H1 (cell line): ENCODE data around the gene NANOS3. TPM values are rescaled to one million over a fixed set of nuclear protein-coding genes. Genes with fewer than 3 reads are reported as not detected.

ENCODE experiments used
- CTCF ChIA-PET: fragments of 300-600 bp; sonication (Branson Sonifier 250); formaldehyde crosslinking; loops from one replicate; lab custom pipeline; 2021; ENCODE audit not compliant: partially characterized antibody; lab: Charles Lee
- POLR2A ChIA-PET: fragments of 300-600 bp; sonication (Branson Sonifier 250); formaldehyde crosslinking; loops from one replicate; lab custom pipeline; 2021; ENCODE audit warnings: inconsistent platforms; ENCODE audit not compliant: partially characterized antibody; lab: Charles Lee
- DNase-seq, 2 experiments: peaks; one replicate each; pipeline versions ENCODE4 v3.0.0 to v3.0.0-alpha.2; 2010 to 2022; ENCODE audit warnings: low spot score in 2 of 2, low read depth in 1 of 2, mixed read lengths in 1 of 2
- FAIRE-seq: peaks from 2 replicates; lab custom pipeline; 2011; peaks lifted over from hg19 to GRCh38; lab: Jason Lieb, UNC
- H2AFZ ChIP-seq: 2 replicates; pipeline ENCODE4 v1.8.1; 2012; ENCODE audit warnings: low read length, inconsistent platforms
- H2AK5ac ChIP-seq: 2 replicates; pipeline ENCODE4 v1.6.1; 2013; ENCODE audit warnings: low read depth, low read length
- H2BK120ac ChIP-seq: replicated peaks from 2 replicates; pipeline ENCODE3; 2013; ENCODE audit warnings: low read depth, low read length, inconsistent platforms
- H2BK12ac ChIP-seq: 2 replicates; pipeline ENCODE4 v1.6.1; 2013; ENCODE audit warnings: low read depth, low read length
- H2BK15ac ChIP-seq: 2 replicates; pipeline ENCODE4 v1.6.1; 2013; ENCODE audit warnings: low read length
- H2BK20ac ChIP-seq: 2 replicates; pipeline ENCODE4 v1.6.1; 2013; ENCODE audit warnings: low read length
- H2BK5ac ChIP-seq: 2 replicates; pipeline ENCODE4 v1.6.1; 2013; ENCODE audit warnings: low read depth, low read length
- H3K14ac ChIP-seq: 2 replicates; pipeline ENCODE4 v1.6.1; 2013; ENCODE audit warnings: inconsistent platforms; ENCODE audit not compliant: insufficient read length
- H3K18ac ChIP-seq: 2 replicates; pipeline ENCODE4 v1.6.1; 2013; ENCODE audit warnings: low read length; ENCODE audit errors: extremely low read depth
- H3K23ac ChIP-seq: 2 replicates; pipeline ENCODE4 v1.6.1; 2013; ENCODE audit warnings: inconsistent platforms; ENCODE audit not compliant: insufficient read length
- H3K23me2 ChIP-seq: 2 replicates; pipeline ENCODE4 v1.6.1; 2013; ENCODE audit warnings: low read depth, low read length
- H3K27ac ChIP-seq: 2 replicates; pipeline ENCODE4 v1.6.1; 2011; ENCODE audit warnings: low read depth, low read length, inconsistent platforms
- H3K27me3 ChIP-seq, 4 experiments: replicated peaks in 1 of 4; 1 replicate in 1 of 4; 2 replicates in 3 of 4; pipeline versions ENCODE4 v1.6.1 to v1.8.1; 2011 to 2013; ENCODE audit warnings: low read length in 3 of 4, mild to moderate bottlenecking in 3 of 4, inconsistent platforms in 2 of 4, mixed read lengths in 2 of 4, moderate library complexity in 1 of 4; ENCODE audit not compliant: control insufficient read depth in 3 of 4, insufficient read depth in 3 of 4; ENCODE audit errors: extremely low read depth in 1 of 4
- H3K36me3 ChIP-seq, 4 experiments: 2 replicates each; pipeline versions ENCODE4 v1.6.1 to v1.8.1; 2011 to 2013; ENCODE audit warnings: mild to moderate bottlenecking in 4 of 4, low read length in 3 of 4, moderate library complexity in 2 of 4, control low read depth in 1 of 4, inconsistent platforms in 1 of 4; ENCODE audit not compliant: insufficient read depth in 4 of 4, control insufficient read depth in 2 of 4
- H3K4ac ChIP-seq: replicated peaks from 2 replicates; pipeline ENCODE3; 2013; ENCODE audit warnings: low read length, low read depth, mixed read lengths, inconsistent platforms; ENCODE audit not compliant: insufficient read length
- H3K4me1 ChIP-seq, 4 experiments: replicated peaks in 1 of 4; 1 replicate in 1 of 4; 2 replicates in 3 of 4; pipeline versions ENCODE4 v1.6.1 to v1.8.1; 2011 to 2013; ENCODE audit warnings: low read length in 3 of 4, inconsistent platforms in 2 of 4, mixed read lengths in 1 of 4; ENCODE audit not compliant: insufficient read depth in 4 of 4, control insufficient read depth in 3 of 4
- H3K4me2 ChIP-seq, 2 experiments: 2 replicates each; pipeline versions ENCODE4 v1.6.1 to v1.8.1; 2011 to 2013; ENCODE audit warnings: low read depth in 2 of 2, low read length in 2 of 2, control low read depth in 1 of 2, inconsistent platforms in 1 of 2, mild to moderate bottlenecking in 1 of 2; ENCODE audit not compliant: insufficient read depth in 1 of 2
- H3K4me3 ChIP-seq, 4 experiments: fragments of 200-600, 300-600 bp in 1 of 4; sonication (generic), shearing (Covaris generic), sonication (Bioruptor Twin) in 1 of 4; 2 replicates each; pipeline versions ENCODE4 v1.5.1 to v1.8.1; 2011 to 2016; ENCODE audit warnings: low read length in 4 of 4, low read depth in 3 of 4, control low read depth in 2 of 4, inconsistent platforms in 2 of 4, mild to moderate bottlenecking in 2 of 4, mixed read lengths in 1 of 4, moderate library complexity in 1 of 4; ENCODE audit not compliant: insufficient read depth in 2 of 4; ENCODE audit errors: extremely low read depth in 1 of 4
- H3K56ac ChIP-seq: replicated peaks from 2 replicates; pipeline ENCODE3; 2013; ENCODE audit warnings: low read depth, mild to moderate bottlenecking, mixed read lengths, low read length, inconsistent platforms; ENCODE audit not compliant: insufficient read length
- H3K79me1 ChIP-seq: 2 replicates; pipeline ENCODE4 v1.6.1; 2013; ENCODE audit warnings: low read depth, low read length, control low read depth
- H3K79me2 ChIP-seq, 2 experiments: 2 replicates each; pipeline versions ENCODE4 v1.6.1 to v1.8.1; 2012 to 2013; ENCODE audit warnings: low read length in 2 of 2, mild to moderate bottlenecking in 2 of 2, inconsistent platforms in 1 of 2; ENCODE audit not compliant: insufficient read depth in 2 of 2, control insufficient read depth in 1 of 2
- H3K9ac ChIP-seq, 4 experiments: replicated peaks in 1 of 4; 1 replicate in 1 of 4; 2 replicates in 3 of 4; pipeline versions ENCODE4 v1.6.1 to v1.8.1; 2011 to 2013; ENCODE audit warnings: low read depth in 3 of 4, low read length in 3 of 4, control low read depth in 2 of 4, mild to moderate bottlenecking in 2 of 4, moderate library complexity in 2 of 4, inconsistent platforms in 1 of 4; ENCODE audit errors: extremely low read depth in 1 of 4
- H3K9me3 ChIP-seq, 2 experiments: 2 replicates each; pipeline versions ENCODE4 v1.6.1 to v1.8.1; 2012 to 2013; ENCODE audit warnings: mild to moderate bottlenecking in 2 of 2, moderate library complexity in 2 of 2, control low read depth in 1 of 2, inconsistent platforms in 1 of 2, low read depth in 1 of 2, low read length in 1 of 2, mixed read lengths in 1 of 2; ENCODE audit not compliant: insufficient read depth in 2 of 2
- H4K20me1 ChIP-seq, 2 experiments: replicated peaks in 1 of 2; 2 replicates each; pipeline versions ENCODE3 to v1.8.1; 2011 to 2013; ENCODE audit warnings: inconsistent platforms in 2 of 2, low read length in 2 of 2, mild to moderate bottlenecking in 1 of 2; ENCODE audit not compliant: insufficient read depth in 2 of 2, control insufficient read depth in 1 of 2
- H4K5ac ChIP-seq: 2 replicates; pipeline ENCODE4 v1.6.1; 2013; ENCODE audit warnings: low read length, low read depth, mixed read lengths, inconsistent platforms; ENCODE audit not compliant: insufficient read length
- H4K8ac ChIP-seq: 2 replicates; pipeline ENCODE4 v1.8.0; 2013; ENCODE audit warnings: mild to moderate bottlenecking, moderate library complexity, low read length, inconsistent platforms; ENCODE audit not compliant: insufficient read depth; ENCODE audit errors: extremely low read depth
- H4K91ac ChIP-seq: replicated peaks from 2 replicates; pipeline ENCODE3; 2013; ENCODE audit warnings: low read length, mixed read lengths, inconsistent platforms; ENCODE audit not compliant: insufficient read length
- CBX5 ChIP-seq: fragments of 300-800, 300-1000 bp; sonication (generic); IDR thresholded peaks from 2 replicates; pipeline ENCODE4 v1.7.1; 2016; ENCODE audit warnings: antibody characterized with exemption, low read length, low read depth
- CREB1 ChIP-seq: IDR thresholded peaks from 2 replicates; pipeline ENCODE4 v1.6.1; 2012; ENCODE audit warnings: inconsistent platforms
- GTF2F1 ChIP-seq: IDR thresholded peaks from 2 replicates; pipeline ENCODE4 v1.6.1; 2012; ENCODE audit warnings: low read depth, low read length, improper control_type of control experiment, borderline replicate concordance
- JUN ChIP-seq: IDR thresholded peaks from 2 replicates; pipeline ENCODE4 v1.6.1; 2011; ENCODE audit warnings: low read depth, mild to moderate bottlenecking, improper control_type of control experiment, low read length
- KDM5A ChIP-seq: fragments of 200-600 bp; IDR thresholded peaks from 2 replicates; pipeline ENCODE4 v1.7.1; 2012; ENCODE audit warnings: mild to moderate bottlenecking, low read length, inconsistent platforms, mixed read lengths
- MAFK ChIP-seq: IDR thresholded peaks from 2 replicates; pipeline ENCODE4 v1.6.1; 2012; ENCODE audit warnings: low read depth, mild to moderate bottlenecking, improper control_type of control experiment, low read length
- POU5F1 ChIP-seq: IDR thresholded peaks from 2 replicates; pipeline ENCODE4 v1.6.1; 2011; ENCODE audit warnings: low read depth, mild to moderate bottlenecking, low read length, moderate library complexity
- SP1 ChIP-seq: IDR thresholded peaks from 2 replicates; pipeline ENCODE4 v1.6.1; 2011; ENCODE audit warnings: low read depth, low read length
- SUZ12 ChIP-seq: fragments of 200-600 bp; sonication (generic); IDR thresholded peaks from 2 replicates; pipeline ENCODE4 v1.6.1; 2012; ENCODE audit warnings: mild to moderate bottlenecking, inconsistent platforms, low read length, moderate library complexity, mixed read lengths
- TAF1 ChIP-seq: IDR thresholded peaks from 2 replicates; pipeline ENCODE4 v1.6.1; 2011; ENCODE audit warnings: mild to moderate bottlenecking, low read depth, low read length
- TAF7 ChIP-seq: optimal IDR thresholded peaks from 2 replicates; pipeline ENCODE3; 2011; ENCODE audit warnings: low read depth, mild to moderate bottlenecking, inconsistent platforms, low read length, moderate library complexity, borderline replicate concordance
- TEAD4 ChIP-seq: IDR thresholded peaks from 2 replicates; pipeline ENCODE4 v1.6.1; 2012; ENCODE audit warnings: low read depth, low read length, inconsistent platforms, mixed read lengths
- WGBS, 2 experiments: shearing (Covaris generic) in 1 of 2; methylation state at CpG; one replicate each; pipeline versions ENCODE4 v1.1.6 to v1.1.7; 2013 to 2015; ENCODE audit warnings: low lambda C conversion rate in 2 of 2, mixed read lengths in 2 of 2, inconsistent platforms in 1 of 2, low coverage in 1 of 2, missing lambda C conversion rate in 1 of 2; ENCODE audit not compliant: insufficient replicate concordance in 2 of 2, insufficient coverage in 1 of 2, insufficient read length in 1 of 2; ENCODE audit errors: extremely low coverage in 1 of 2, missing lambda C conversion rate in 1 of 2; 5-methylcytosine and 5-hydroxymethylcytosine counted together
- polyA plus RNA-seq, 7 experiments: library from polyadenylated mRNA; depleted of rRNA in 3 of 7; stranded (reverse) in 5 of 7; unstranded in 2 of 7; fragments of >200 nt in 5 of 7; fragments of 200-250 nt in 2 of 7; gene quantifications; 1 replicate in 5 of 7; 2 replicates in 1 of 7; 4 replicates in 1 of 7; pipeline versions ENCODE4 v1.2.1 to v1.2.3, GENCODE V29; 2011 to 2013; ENCODE audit warnings: missing spikeins in 2 of 7, mixed read lengths in 2 of 7
- total RNA-seq: library from RNA; stranded (reverse); fragmentation: NEBNext Ultra II Directional; extraction: Animal tissue kit (Norgen Biotek cat#: 25700); gene quantifications from 2 replicates; pipeline ENCODE4 v1.2.1, GENCODE V29; 2021

The NANOS3 gene
- total and polyA plus RNA-seq, 2 of the 8 experiments (the other 6 are each of a cell fraction or from before 2014, with no cell fraction given), result 0.62 TPM; not detected in 1

DNA sequence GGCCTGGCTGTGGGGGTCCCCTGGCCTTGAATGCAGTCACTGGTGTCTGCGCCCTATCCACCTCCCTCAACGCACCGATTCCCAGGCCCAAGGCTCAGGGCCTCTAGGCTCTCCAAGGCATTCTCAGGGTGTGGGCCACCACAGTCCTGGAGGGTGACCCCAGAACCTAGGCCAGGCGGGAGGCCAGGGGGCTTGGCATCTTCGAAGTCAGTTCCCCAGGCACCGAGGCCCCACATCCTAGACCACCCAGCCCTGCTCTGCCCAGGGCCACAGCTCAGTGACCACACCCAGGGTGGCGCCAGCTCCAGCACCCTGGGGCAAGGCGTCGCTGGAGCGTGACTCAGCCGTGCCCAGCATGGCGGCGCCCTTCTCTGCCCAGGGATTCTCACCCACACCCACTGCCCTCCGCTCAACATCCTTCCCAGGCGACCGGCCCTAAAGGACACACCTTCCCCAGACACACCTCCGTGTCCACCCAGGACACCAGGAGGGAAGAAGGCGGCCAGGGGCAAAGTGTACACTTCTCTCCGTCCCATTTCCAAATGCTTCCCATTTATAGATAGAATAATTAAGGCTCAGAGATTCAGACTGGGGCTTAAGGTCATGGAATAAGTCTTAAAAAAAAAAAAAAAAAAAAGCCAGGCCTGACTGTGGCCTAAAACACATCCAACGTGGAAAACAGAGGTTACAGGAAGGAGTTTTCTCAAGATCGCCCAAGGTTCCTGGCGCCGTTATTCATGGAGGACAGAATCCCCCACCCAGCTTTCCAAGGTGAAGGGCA is 36.4 kb upstream of the NANOS3 start:
- Histone ChIP-seq H3K79me2 (peaks cover 0 to 3% of the 10 kb centered on the region in 2 experiments; a peak in 2 of 4 replicates), H4K20me1 (peaks cover 1 to 9% of the 10 kb centered on the region in 2 experiments), H3K23ac (no peak overlapping the region), H3K79me1 (no peaks in the 10 kb centered on the region), H2BK15ac (0 out of 2 replicates have a peak overlapping the region, but pooled peaks have one; percentile 72), H3K56ac (no peak overlapping the region), H3K4me1 (peaks cover 0 to 34% (median 27%) of the 10 kb centered on the region in 4 experiments; a peak in 6 of 7 replicates), H3K23me2 (peaks cover 6% of the 10 kb centered on the region; the same call in 1 of the 2 replicates), H2BK20ac (no peak overlapping the region), H3K4ac (no peak overlapping the region), H3K4me3 (no peak overlapping the region), H3K18ac (no peak overlapping the region), H2AK5ac (peak overlapping the region; percentile 70; the same call in 1 of the 2 replicates), H2BK5ac (peak overlapping the region; percentile 35; the same call in 1 of the 2 replicates), H2BK120ac (no peak overlapping the region), H2AFZ (no peak overlapping the region), H4K5ac (no peak overlapping the region), H3K27ac (no peak overlapping the region), H3K9me3 (no peaks in the 10 kb centered on the region), H3K4me2 (no peak overlapping the region; a peak in 1 of 4 replicates), H4K91ac (no peak overlapping the region), H3K27me3 (no peaks in the 10 kb centered on the region), H3K14ac (no peak overlapping the region), H3K36me3 (no peaks in the 10 kb centered on the region), H3K9ac (no peak overlapping the region), H2BK12ac (peak overlapping the region; percentile 77; the same call in 1 of the 2 replicates), H4K8ac (no peak overlapping the region)
- no peak for DNase-seq
- ChIA-PET CTCF (interaction anchor here (1.0 to 1.7 kb wide), 6 partner anchors 9 to 33 kb away, joined by 3 to 9 read pairs (median 6); no protein-coding TSS in a partner anchor), POLR2A (interaction anchor here (0.6 to 1.7 kb wide), 8 partner anchors 8 to 674 kb away, joined by 3 to 7 read pairs (median 4); no protein-coding TSS in a partner anchor)
- FAIRE-seq, result no peak
- 92% methylated on average over 22 of the region's 23 CpGs; no CpG with 5 or more reads in 1 of the 2 experiments for WGBS, 2 experiments
- TF ChIP-seq TAF7 (no peak), KDM5A (no peak), GTF2F1 (no peak), JUN (no peak), MAFK (no peak), CREB1 (no peak), TAF1 (no peak), POU5F1 (no peak), TEAD4 (no peak), CBX5 (no peak), SP1 (no peak), SUZ12 (no peak)
